Caco-2 (cell line): ENCODE data around the gene FLOT2. TPM values are rescaled to one million over a fixed set of nuclear protein-coding genes. Genes with fewer than 3 reads are reported as not detected.

ENCODE experiments used
- Bru-seq: library from RNA; stranded (reverse); fragments of 400-500 nt; gene quantifications from one replicate; lab custom pipeline; 2021; lab: Mats Ljungman, UMichigan
- BruChase-seq, 2 experiments: library from RNA; stranded (reverse); fragments of 400-500 nt; gene quantifications; one replicate each; lab custom pipeline; 2021; lab: Mats Ljungman, UMichigan
- BruUV-seq: library from RNA; stranded (reverse); fragments of 400-500 nt; replicated peaks from 2 replicates; lab custom pipeline; 2021; lab: Mats Ljungman, UMichigan
- CTCF ChIA-PET: fragments of 300-600 bp; sonication (Branson Sonifier 250); formaldehyde crosslinking; loops from one replicate; lab custom pipeline; 2022; ENCODE audit warnings: antibody characterized with exemption; lab: Charles Lee
- POLR2A ChIA-PET: fragments of 300-600 bp; sonication (Branson Sonifier 250); formaldehyde crosslinking; loops from one replicate; lab custom pipeline; 2022; ENCODE audit warnings: antibody characterized with exemption; lab: Charles Lee
- DNase-seq, 2 experiments: peaks; one replicate each; pipeline versions ENCODE4 v3.0.0 to v3.0.0-alpha.2; 2020 to 2022
- H3K27me3 ChIP-seq: replicated peaks from 2 replicates; pipeline ENCODE4 v1.6.0; 2011; ENCODE audit warnings: low read length; ENCODE audit not compliant: control insufficient read depth, insufficient read depth
- H3K36me3 ChIP-seq: 2 replicates; pipeline ENCODE4 v1.5.1; 2011; ENCODE audit warnings: low read length; ENCODE audit not compliant: control insufficient read depth, insufficient read depth
- H3K4me1 ChIP-seq: fragments of 250-450 bp; sonication (Bioruptor Pico); 2 replicates; pipeline ENCODE4 v1.5.1; 2020; ENCODE audit warnings: mild to moderate bottlenecking
- H3K4me3 ChIP-seq: 2 replicates; pipeline ENCODE4 v1.5.1; 2011; ENCODE audit warnings: low read depth, mild to moderate bottlenecking, control low read depth, low read length
- H3K9me3 ChIP-seq: fragments of 250-450 bp; sonication (Bioruptor Pico); 2 replicates; pipeline ENCODE4 v1.5.1; 2020; ENCODE audit warnings: mild to moderate bottlenecking, moderate library complexity
- H3K27ac Mint-ChIP-seq: one replicate; pipeline ENCODE4 v1.8.0; 2022; ENCODE audit warnings: mixed read lengths; ENCODE audit not compliant: unreplicated experiment
- H3K27me3 Mint-ChIP-seq: one replicate; pipeline ENCODE4 v1.8.0; 2022; ENCODE audit warnings: mixed read lengths; ENCODE audit not compliant: insufficient read depth, unreplicated experiment
- H3K36me3 Mint-ChIP-seq: one replicate; pipeline ENCODE4 v1.8.0; 2022; ENCODE audit warnings: mild to moderate bottlenecking, mixed read lengths; ENCODE audit not compliant: insufficient read depth, unreplicated experiment
- H3K4me1 Mint-ChIP-seq: one replicate; pipeline ENCODE4 v1.8.0; 2022; ENCODE audit warnings: low read depth, mixed read lengths; ENCODE audit not compliant: unreplicated experiment
- H3K4me3 Mint-ChIP-seq: one replicate; pipeline ENCODE4 v1.8.0; 2022; ENCODE audit warnings: mild to moderate bottlenecking, moderate library complexity, mixed read lengths; ENCODE audit not compliant: unreplicated experiment
- H3K9me3 Mint-ChIP-seq: one replicate; pipeline ENCODE4 v1.8.0; 2022; ENCODE audit warnings: mixed read lengths; ENCODE audit not compliant: unreplicated experiment
- CTCF ChIP-seq, 2 experiments: fragments of 200-600 bp in 1 of 2; IDR thresholded peaks; 1 replicate in 1 of 2; 2 replicates in 1 of 2; pipeline versions ENCODE4 v1.5.1 to v1.8.0; 2011 to 2022; ENCODE audit warnings: antibody characterized with exemption in 1 of 2, control low read depth in 1 of 2, inconsistent platforms in 1 of 2, low read depth in 1 of 2, low read length in 1 of 2, mild to moderate bottlenecking in 1 of 2, moderate library complexity in 1 of 2; ENCODE audit not compliant: insufficient read depth in 1 of 2, severe bottlenecking in 1 of 2, unreplicated experiment in 1 of 2
- intact Hi-C: fragments of 100-400 bp; cut with micrococcal nuclease; formaldehyde crosslinking; loops from one replicate; pipeline ENCODE4 v1.10.0; 2022; ENCODE audit not compliant: unreplicated experiment
- long read RNA-seq: library from polyadenylated mRNA; stranded (forward); transcript quantifications from one replicate; pipeline ENCODE4 v2.0.0, GENCODE V29; 2022
- total RNA-seq: library from RNA; stranded (reverse); gene quantifications from 2 replicates; pipeline ENCODE4 v1.2.3, GENCODE V29; 2022

FLOT2 gene
- total RNA-seq (182 and 189 TPM in 2 replicates), Bru-seq, nascent RNA (percentile 77 among the genes with signal in this experiment), BruChase-seq, experiment 1, labeled RNA remaining after a 2-hour chase (percentile 81 among the genes with signal in this experiment), BruChase-seq, experiment 2, labeled RNA remaining after a 6-hour chase (percentile 90 among the genes with signal in this experiment)
- long read RNA-seq, transcript FLOT2-210 (11 exons, 2,585 nt), result minor isoform, 12 of 221 reads
- long read RNA-seq, transcript FLOT2-202 (11 exons, 2,618 nt), result major isoform, 140 of 221 reads
- long read RNA-seq, partial matches to known transcripts, result 19 of 221 reads
- long read RNA-seq, other reads (novel, unspliced or antisense), result 49 of 221 reads

- H3K36me3 ChIP-seq, result no peaks in the 10 kb centered on the region; the same call in 1 of the 2 replicates
- intact Hi-C loops, result loop anchor here (1.0 kb wide), 2 partner anchors 134 to 170 kb away; no protein-coding TSS in a partner anchor
- TSS peak; percentile 28 for BruUV-seq
- ChIA-PET POLR2A (interaction anchor here (1.2 to 1.8 kb wide), 3 partner anchors 54 to 169 kb away, joined by 3 to 6 read pairs (median 3); partner anchors contain the start of gene PHF12), CTCF (interaction anchor here (0.7 to 2.3 kb wide), 5 partner anchors 11 to 170 kb away, joined by 3 to 14 read pairs (median 3); no protein-coding TSS in a partner anchor)
- Mint-ChIP-seq H3K27me3 (no peaks in the 10 kb centered on the region), H3K9me3 (no peaks in the 10 kb centered on the region), H3K27ac (peak within 1 kb of the TSS; percentile 80), H3K36me3 (peaks cover 41% of the 10 kb centered on the region), H3K4me3 (peak within 1 kb of the TSS; percentile 89), H3K4me1 (peaks cover 14% of the 10 kb centered on the region)
- H3K4me1 ChIP-seq, result peaks cover 23% of the 10 kb centered on the region
- H3K9me3 ChIP-seq, result no peaks in the 10 kb centered on the region
- H3K27me3 ChIP-seq, result no peaks in the 10 kb centered on the region
- DNase-seq, result peak; percentile 87
- peak within 1 kb of the TSS; percentile 86 for H3K4me3 ChIP-seq
- TF ChIP-seq CTCF (IDR thresholded peaks at IDR 0.05; ENCODE audit: insufficient read depth in 1 of 2, low read depth in 1 of 2, low read length in 1 of 2, severe bottlenecking in 1 of 2, unreplicated experiment in 1 of 2), result peak; percentile 40 to 49
These were observed at the start of gene FLOT2 for GRCh38 chr17:28896884-28897768. TSS of gene FLOT2 (minus strand) at chr17:28897733. CDS start at chr17:28897574, 159 bp downstream.

GRCh38 chr17:28946239-28946638 lies 48.7 kb upstream of the FLOT2 start:
- H3K36me3 Mint-ChIP-seq, result peaks cover 45% of the 10 kb centered on the region
- H3K4me3 ChIP-seq, result no peak overlapping the region
- H3K27me3 Mint-ChIP-seq, result no peaks in the 10 kb centered on the region
- H3K4me1 ChIP-seq, result peaks cover 6% of the 10 kb centered on the region
- intact Hi-C loops, result no loop called here
- no peaks in the 10 kb centered on the region for H3K4me1 Mint-ChIP-seq
- ChIA-PET POLR2A (no interaction called here), CTCF (interaction anchor here (0.9 kb wide), 1 partner anchor 183 kb away, joined by 3 read pairs; no protein-coding TSS in a partner anchor)
- H3K27me3 ChIP-seq, result no peaks in the 10 kb centered on the region
- no TSS peak for BruUV-seq
- no peak overlapping the region for H3K4me3 Mint-ChIP-seq
- no peaks in the 10 kb centered on the region for H3K9me3 Mint-ChIP-seq
- TF ChIP-seq CTCF (IDR thresholded peaks at IDR 0.05; ENCODE audit: insufficient read depth in 1 of 2, low read depth in 1 of 2, low read length in 1 of 2, severe bottlenecking in 1 of 2, unreplicated experiment in 1 of 2), result no peak
- no peaks in the 10 kb centered on the region for H3K9me3 ChIP-seq
- no peak overlapping the region for H3K27ac Mint-ChIP-seq
- DNase-seq, result no peak
- H3K36me3 ChIP-seq, result peaks cover 2% of the 10 kb centered on the region; the same call in 1 of the 2 replicates
